Fibroblast of villous mesenchyme (primary cell): Measurements from ENCODE around the gene LRRTM4. TPM values are rescaled to one million over a fixed set of nuclear protein-coding genes. Genes with fewer than 3 reads are reported as not detected.

ENCODE experiments used
- DNase-seq: peaks from one replicate; pipeline ENCODE4 v3.0.0-alpha.2; 2010; ENCODE audit warnings: low read depth
- H3K4me3 ChIP-seq: 2 replicates; pipeline ENCODE4 v1.5.1; 2011; ENCODE audit warnings: low read depth, mild to moderate bottlenecking, low read length
- total RNA-seq: library from RNA; depleted of rRNA; stranded (reverse); fragments of >200 nt; gene quantifications from 2 replicates; pipeline ENCODE4 v1.2.3, GENCODE V29; 2012
- TF ChIP-seq, protein P1 (sequence below): IDR thresholded peaks from 2 replicates; pipeline ENCODE4 v1.5.1; 2012; ENCODE audit warnings: low read depth, mild to moderate bottlenecking, low read length; ENCODE audit not compliant: insufficient read depth

The LRRTM4 gene
- total RNA-seq, 1 donor, result not detected

DNA sequence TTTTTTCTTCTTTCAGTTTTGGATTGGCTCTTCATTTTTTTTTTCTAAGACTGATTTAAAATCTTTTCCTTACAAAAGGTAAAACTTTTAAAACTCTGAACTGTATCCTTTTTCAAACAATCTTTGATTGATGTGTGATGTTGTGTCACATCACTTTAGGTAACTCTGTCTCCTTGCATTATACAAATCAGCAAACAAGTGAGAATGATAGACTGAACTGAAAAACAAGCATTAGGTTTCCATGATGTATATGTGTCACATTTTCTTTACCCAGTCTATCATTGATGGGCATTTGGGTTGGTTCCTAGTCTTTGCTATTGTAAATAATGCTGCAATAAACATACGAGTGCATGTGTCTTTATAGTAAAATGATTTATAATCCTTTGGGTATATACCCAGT lies 655.7 kb downstream of the LRRTM4 start:
- DNase-seq, result no peak
- H3K4me3 ChIP-seq, result no peak overlapping the region
- TF ChIP-seq, protein P1, sequence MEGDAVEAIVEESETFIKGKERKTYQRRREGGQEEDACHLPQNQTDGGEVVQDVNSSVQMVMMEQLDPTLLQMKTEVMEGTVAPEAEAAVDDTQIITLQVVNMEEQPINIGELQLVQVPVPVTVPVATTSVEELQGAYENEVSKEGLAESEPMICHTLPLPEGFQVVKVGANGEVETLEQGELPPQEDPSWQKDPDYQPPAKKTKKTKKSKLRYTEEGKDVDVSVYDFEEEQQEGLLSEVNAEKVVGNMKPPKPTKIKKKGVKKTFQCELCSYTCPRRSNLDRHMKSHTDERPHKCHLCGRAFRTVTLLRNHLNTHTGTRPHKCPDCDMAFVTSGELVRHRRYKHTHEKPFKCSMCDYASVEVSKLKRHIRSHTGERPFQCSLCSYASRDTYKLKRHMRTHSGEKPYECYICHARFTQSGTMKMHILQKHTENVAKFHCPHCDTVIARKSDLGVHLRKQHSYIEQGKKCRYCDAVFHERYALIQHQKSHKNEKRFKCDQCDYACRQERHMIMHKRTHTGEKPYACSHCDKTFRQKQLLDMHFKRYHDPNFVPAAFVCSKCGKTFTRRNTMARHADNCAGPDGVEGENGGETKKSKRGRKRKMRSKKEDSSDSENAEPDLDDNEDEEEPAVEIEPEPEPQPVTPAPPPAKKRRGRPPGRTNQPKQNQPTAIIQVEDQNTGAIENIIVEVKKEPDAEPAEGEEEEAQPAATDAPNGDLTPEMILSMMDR, result no peak

GRCh38 chr2:76862901-76863300 lies 659.3 kb downstream of the LRRTM4 start:
- H3K4me3 ChIP-seq, result no peak overlapping the region
- TF ChIP-seq, protein P1, result no peak
- no peak for DNase-seq

GRCh38 chr2:76861708-76862107 lies 660.5 kb downstream of the LRRTM4 start:
- TF ChIP-seq, protein P1, result no peak
- peak; percentile 10 for DNase-seq
- no peak overlapping the region for H3K4me3 ChIP-seq

DNA sequence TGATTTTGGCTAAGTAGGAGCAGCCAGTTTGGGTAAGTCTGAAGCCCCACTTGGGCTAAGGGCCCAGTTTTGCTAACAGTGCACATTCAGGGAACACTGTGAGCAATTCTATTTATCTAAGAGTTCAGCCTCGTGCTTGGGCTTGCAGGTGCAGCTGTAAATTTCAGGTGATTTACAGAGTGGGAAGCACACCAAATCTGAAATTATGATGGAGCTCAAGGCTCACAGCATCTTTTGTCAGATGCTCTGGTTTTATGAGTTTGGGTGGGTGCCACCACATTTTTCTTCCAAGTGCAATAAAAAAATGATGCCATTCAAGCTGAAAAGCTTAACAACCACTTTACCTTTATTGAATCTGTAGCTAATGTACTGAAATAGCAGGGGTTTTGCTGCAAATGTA lies 671.2 kb downstream of the LRRTM4 start:
- TF ChIP-seq, protein P1, result no peak
- no peak overlapping the region for H3K4me3 ChIP-seq
- DNase-seq, result no peak

GRCh38 chr2:76849086-76849485 lies 673.1 kb downstream of the LRRTM4 start:
- TF ChIP-seq, protein P1, result no peak
- DNase-seq, result no peak
- no peak overlapping the region for H3K4me3 ChIP-seq

- H3K4me3 ChIP-seq, result no peak overlapping the region
- TF ChIP-seq, protein P1, result no peak
- no peak for DNase-seq
These were observed 682.4 kb downstream of the LRRTM4 start for GRCh38 chr2:76839826-76840225.

- TF ChIP-seq, protein P1, result no peak
- no peak for DNase-seq
- H3K4me3 ChIP-seq, result no peak overlapping the region
These were observed 692.6 kb downstream of the LRRTM4 start for GRCh38 chr2:76829374-76830234.
